ENCODE measurements around the gene SPECC1. TPM values are rescaled to one million over a fixed set of nuclear protein-coding genes. Genes with fewer than 3 reads are reported as not detected.

The SPECC1 gene
- polyA plus RNA-seq, 3 donors, result 36.0 to 58.4 (median 50.5) TPM

- peaks cover 19 to 68% of the 10 kb centered on the region in 2 donors for H3K36me3 ChIP-seq (replicated peaks in 1 of 2; ENCODE audit: control insufficient read depth in 1 of 2, insufficient read depth in 2 of 2, low read length in 2 of 2)
- intact Hi-C loops (cut with micrococcal nuclease), result no loop called here
- 64% methylated on average over 3 of the region's 6 CpGs for WGBS (ENCODE audit: insufficient coverage)
- no peaks in the 10 kb centered on the region for H3K27me3 ChIP-seq (ENCODE audit: control insufficient read depth in 2 of 2, insufficient read depth in 2 of 2, low read length in 2 of 2)
- Mint-ChIP-seq H3K27me3 (ENCODE audit: low read depth in 3 of 3) (no peaks in the 10 kb centered on the region), H3K27ac (peak overlapping the region in 4 of 7 donors; percentile 26 to 55 (median 48)), H3K4me3 (no peak overlapping the region), H3K36me3 (peaks cover 22 to 62% of the 10 kb centered on the region in 2 donors), H3K9me3 (no peaks in the 10 kb centered on the region), H3K4me1 (peaks cover 54% of the 10 kb centered on the region)
- no peak overlapping the region for H3K4me2 ChIP-seq (replicated peaks; ENCODE audit: extremely low read depth, low read length, poor library complexity, severe bottlenecking)
- peaks cover 100% of the 10 kb centered on the region for H4K20me1 ChIP-seq (ENCODE audit: insufficient read depth, low read length)
- no peak overlapping the region for H3K9ac ChIP-seq (ENCODE audit: insufficient read depth, low read length, poor library complexity, severe bottlenecking)
- peak overlapping the region in 1 of 2 donors; percentile 30 for H3K27ac ChIP-seq (ENCODE audit: low read depth in 1 of 2, low read length in 2 of 2)
- no peaks in the 10 kb centered on the region for H3K9me3 ChIP-seq (replicated peaks in 1 of 2; ENCODE audit: control insufficient read depth in 1 of 2, insufficient read depth in 1 of 2, low read length in 2 of 2)
- peaks cover 0 to 15% of the 10 kb centered on the region in 2 donors for H3K4me1 ChIP-seq (ENCODE audit: control insufficient read depth in 1 of 2, insufficient read depth in 2 of 2, low read length in 2 of 2)
- H2AFZ ChIP-seq (ENCODE audit: insufficient read depth, low read depth, low read length, poor library complexity, severe bottlenecking), result no peak overlapping the region
- no peak for TF ChIP-seq CTCF (IDR thresholded peaks at IDR 0.05)
- H3K4me3 ChIP-seq (replicated peaks in 1 of 3; ENCODE audit: low read depth in 2 of 3, low read length in 3 of 3), result no peak overlapping the region
- DNase-seq, result no peak
- H3K79me2 ChIP-seq (ENCODE audit: insufficient read depth, low read length), result peaks cover 100% of the 10 kb centered on the region
These were observed 78.5 kb downstream of the SPECC1 start for GRCh38 chr17:20087538-20088250.

- TF ChIP-seq CTCF (IDR thresholded peaks at IDR 0.05), result no peak
- Mint-ChIP-seq H3K4me3 (no peak overlapping the region), H3K27me3 (ENCODE audit: low read depth in 3 of 3) (no peaks in the 10 kb centered on the region), H3K36me3 (peaks cover 27 to 70% of the 10 kb centered on the region in 2 donors), H3K9me3 (no peaks in the 10 kb centered on the region), H3K27ac (peak overlapping the region in 6 of 7 donors; percentile 31 to 83 (median 80)), H3K4me1 (peaks cover 41% of the 10 kb centered on the region)
- Histone ChIP-seq H3K27ac (ENCODE audit: low read depth in 1 of 2, low read length in 2 of 2) (peak overlapping the region; percentile 12 to 64), H3K9me3 (replicated peaks in 1 of 2; ENCODE audit: control insufficient read depth in 1 of 2, insufficient read depth in 1 of 2, low read length in 2 of 2) (no peaks in the 10 kb centered on the region), H2AFZ (ENCODE audit: insufficient read depth, low read depth, low read length, poor library complexity, severe bottlenecking) (no peak overlapping the region), H3K36me3 (replicated peaks in 1 of 2; ENCODE audit: control insufficient read depth in 1 of 2, insufficient read depth in 2 of 2, low read length in 2 of 2) (peaks cover 18 to 80% of the 10 kb centered on the region in 2 donors), H3K27me3 (ENCODE audit: control insufficient read depth in 2 of 2, insufficient read depth in 2 of 2, low read length in 2 of 2) (no peaks in the 10 kb centered on the region), H3K79me2 (ENCODE audit: insufficient read depth, low read length) (peaks cover 100% of the 10 kb centered on the region), H3K4me2 (replicated peaks; ENCODE audit: extremely low read depth, low read length, poor library complexity, severe bottlenecking) (no peak overlapping the region), H3K4me1 (ENCODE audit: control insufficient read depth in 1 of 2, insufficient read depth in 2 of 2, low read length in 2 of 2) (peaks cover 0 to 14% of the 10 kb centered on the region in 2 donors), H3K4me3 (replicated peaks in 1 of 3; ENCODE audit: low read depth in 2 of 3, low read length in 3 of 3) (no peak overlapping the region), H4K20me1 (ENCODE audit: insufficient read depth, low read length) (peaks cover 100% of the 10 kb centered on the region), H3K9ac (ENCODE audit: insufficient read depth, low read length, poor library complexity, severe bottlenecking) (no peak overlapping the region)
- 55% methylated on average over 4 of the region's 15 CpGs for WGBS (ENCODE audit: insufficient coverage)
- peak in 2 of 3 donors; percentile 19 to 23 for DNase-seq
- intact Hi-C loops (cut with micrococcal nuclease), result no loop called here
These were observed 80.8 kb downstream of the SPECC1 start for GRCh38 chr17:20089756-20090547.
